HL-60 (cell line): Measurements from ENCODE around the gene KRT81.

ENCODE experiments used
- CTCF ChIP-seq: IDR thresholded peaks from one replicate; pipeline ENCODE4 v1.5.1; 2011; ENCODE audit warnings: low read length, control low read depth, inconsistent platforms; ENCODE audit not compliant: insufficient read depth
- GABPA ChIP-seq: IDR thresholded peaks from 2 replicates; pipeline ENCODE4 v1.6.1; 2012; ENCODE audit warnings: low read depth
- POLR2AphosphoS5 ChIP-seq: IDR thresholded peaks from 2 replicates; pipeline ENCODE4 v1.6.1; 2012; ENCODE audit warnings: low read depth
- REST ChIP-seq: IDR thresholded peaks from 2 replicates; pipeline ENCODE4 v1.6.1; 2012; ENCODE audit warnings: low read depth; ENCODE audit not compliant: insufficient replicate concordance

- TF ChIP-seq CTCF (no peak), POLR2AphosphoS5 (no peak), REST (no peak), GABPA (no peak)
These were observed 26.2 kb upstream of the KRT81 start for GRCh38 chr12:52317468-52318052.
